ENCODE measurements around the gene SLCO2B1. TPM values are rescaled to one million over a fixed set of nuclear protein-coding genes. Genes with fewer than 3 reads are reported as not detected.

The SLCO2B1 gene
- total RNA-seq, 1 experiment from 2014 or later, result 0.60 TPM

GRCh38 chr11:75161506-75162095 lies 10.7 kb downstream of the SLCO2B1 start:
- no peak for DNase-seq (ENCODE audit: low read depth)

GRCh38 chr11:75162954-75163353 lies 12.0 kb downstream of the SLCO2B1 start:
- DNase-seq (ENCODE audit: low read depth), result no peak

- no peak for DNase-seq (ENCODE audit: low read depth)
Observed at GRCh38 chr11:75163921-75164849, 13.3 kb downstream of the SLCO2B1 start.

- DNase-seq (ENCODE audit: low read depth), result no peak
Observed at GRCh38 chr11:75165721-75166120, 14.8 kb downstream of the SLCO2B1 start.

- no peak for DNase-seq (ENCODE audit: low read depth)
Observed at GRCh38 chr11:75166791-75167190, 15.9 kb downstream of the SLCO2B1 start.

- DNase-seq (ENCODE audit: low read depth), result no peak
Observed at GRCh38 chr11:75167617-75168016, 16.7 kb downstream of the SLCO2B1 start.

GRCh38 chr11:75169101-75169885 lies 18.4 kb downstream of the SLCO2B1 start:
- no peak for DNase-seq (ENCODE audit: low read depth)

- no peak for DNase-seq (ENCODE audit: low read depth)
Observed at GRCh38 chr11:75170516-75171201, 19.8 kb downstream of the SLCO2B1 start.

- no peak for DNase-seq (ENCODE audit: low read depth)
Observed at GRCh38 chr11:75173336-75173735, 22.4 kb downstream of the SLCO2B1 start.

GRCh38 chr11:75174781-75175370 lies 24.0 kb downstream of the SLCO2B1 start:
- DNase-seq (ENCODE audit: low read depth), result no peak

- no peak for DNase-seq (ENCODE audit: low read depth)
Observed at GRCh38 chr11:75182664-75183063, 31.8 kb downstream of the SLCO2B1 start.

GRCh38 chr11:75184051-75184450 lies 33.1 kb downstream of the SLCO2B1 start:
- no peak for DNase-seq (ENCODE audit: low read depth)

- peak; percentile 25 for DNase-seq (ENCODE audit: low read depth)
Observed at GRCh38 chr11:75184757-75185425, 34.0 kb downstream of the SLCO2B1 start.

GRCh38 chr11:75185866-75186265 lies 35.0 kb downstream of the SLCO2B1 start:
- no peak for DNase-seq (ENCODE audit: low read depth)

GRCh38 chr11:75186999-75187398 lies 36.1 kb downstream of the SLCO2B1 start:
- DNase-seq (ENCODE audit: low read depth), result no peak

- peak; percentile 62 for DNase-seq (ENCODE audit: low read depth)
Observed at GRCh38 chr11:75188671-75189070, 37.8 kb downstream of the SLCO2B1 start.

GRCh38 chr11:75189108-75189507 lies 38.2 kb downstream of the SLCO2B1 start:
- no peak for DNase-seq (ENCODE audit: low read depth)

- no peak for DNase-seq (ENCODE audit: low read depth)
Observed at GRCh38 chr11:75189911-75190310, 39.0 kb downstream of the SLCO2B1 start.

GRCh38 chr11:75190652-75191329 lies 39.9 kb downstream of the SLCO2B1 start:
- DNase-seq (ENCODE audit: low read depth), result no peak

GRCh38 chr11:75191330-75191717 lies 40.4 kb downstream of the SLCO2B1 start:
- DNase-seq (ENCODE audit: low read depth), result no peak

Measured in RPMI7951 (cell line).